Stimulated activated naive CD8-positive, alpha-beta T cell treated with anti-CD3 and anti-CD28 coated beads, Interleukin-15, amount 100 ng/mL, for 72 hours (primary cell): ENCODE measurements around the gene TRIM37.
"Not testable (repeated sequence)": the region's sequence is repeated elsewhere in the genome, so short reads cannot be mapped to it uniquely, and the experiment has no call there.

ENCODE experiments used
- ATAC-seq: fragments of 150-1000 bp; cut with Tn5 transposase; 2 replicates; pipeline ENCODE4 v1.10.0; 2021; ENCODE audit warnings: mild to moderate bottlenecking, moderate library complexity
- DNase-seq, 2 donors: peaks; one replicate each; pipeline ENCODE4 v3.0.0; 2021 to 2022
- H3K27ac Mint-ChIP-seq, 2 donors: one replicate each; pipeline ENCODE4 v1.8.0; 2022; ENCODE audit warnings: mild to moderate bottlenecking in 2 of 2, mixed read lengths in 2 of 2, moderate library complexity in 2 of 2
- H3K27me3 Mint-ChIP-seq: one replicate; pipeline ENCODE4 v1.8.0; 2022; ENCODE audit warnings: mixed read lengths
- H3K4me1 Mint-ChIP-seq: one replicate; pipeline ENCODE4 v1.8.0; 2022; ENCODE audit warnings: mild to moderate bottlenecking, mixed read lengths
- H3K4me3 Mint-ChIP-seq, 2 donors: one replicate each; pipeline ENCODE4 v1.8.0; 2022; ENCODE audit warnings: mild to moderate bottlenecking in 2 of 2, mixed read lengths in 2 of 2, moderate library complexity in 1 of 2
- H3K9me3 Mint-ChIP-seq, 2 donors: one replicate each; pipeline ENCODE4 v1.8.0; 2022; ENCODE audit warnings: mixed read lengths in 2 of 2

The TRIM37 gene

GRCh38 chr17:58965221-58965620 is 141.5 kb downstream of the TRIM37 start:
- Mint-ChIP-seq H3K27ac (no peak overlapping the region), H3K4me3 (no peak overlapping the region), H3K27me3 (no peaks in the 10 kb centered on the region), H3K9me3 (no peaks in the 10 kb centered on the region), H3K4me1 (peaks cover 12% of the 10 kb centered on the region)
- ATAC-seq (no peak), DNase-seq (no peak)

DNA sequence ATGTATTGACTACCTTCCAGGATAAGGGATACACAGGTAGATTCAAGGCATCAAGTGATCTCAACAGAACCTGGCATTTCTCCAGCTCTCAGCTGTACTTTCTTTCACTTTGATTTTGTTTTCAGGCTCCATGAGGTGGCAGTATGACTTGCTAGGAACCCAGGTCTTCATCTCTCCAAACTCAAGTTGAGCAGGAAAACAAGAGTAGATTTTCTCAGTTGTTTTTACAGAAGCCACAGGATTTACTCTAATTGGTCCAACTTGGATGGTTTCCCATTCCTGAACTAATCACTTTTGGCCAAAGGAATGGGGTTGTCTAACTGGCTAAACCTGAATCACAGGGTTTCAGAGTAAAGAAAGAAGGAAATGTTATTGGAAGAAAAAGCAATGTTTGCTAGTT is 146.6 kb downstream of the TRIM37 start:
- no peak overlapping the region for H3K4me3 Mint-ChIP-seq
- H3K27ac Mint-ChIP-seq = no peak overlapping the region
- H3K4me1 Mint-ChIP-seq = no peaks in the 10 kb centered on the region
- DNase-seq (no peak), ATAC-seq (no peak)
- no peaks in the 10 kb centered on the region for H3K27me3 Mint-ChIP-seq
- no peaks in the 10 kb centered on the region for H3K9me3 Mint-ChIP-seq

- not testable (repeated sequence) for H3K27ac Mint-ChIP-seq, DNase-seq, H3K27me3 Mint-ChIP-seq, H3K4me1 Mint-ChIP-seq, ATAC-seq, H3K9me3 Mint-ChIP-seq, H3K4me3 Mint-ChIP-seq
Measured at GRCh38 chr17:58957725-58958073, 149.0 kb downstream of the TRIM37 start.

GRCh38 chr17:58956997-58957724 is 149.5 kb downstream of the TRIM37 start:
- no peak for DNase-seq

GRCh38 chr17:58954358-58954757 is 152.3 kb downstream of the TRIM37 start:
- not testable (repeated sequence) for H3K27ac Mint-ChIP-seq, H3K27me3 Mint-ChIP-seq, DNase-seq, ATAC-seq, H3K4me3 Mint-ChIP-seq, H3K4me1 Mint-ChIP-seq
- peaks cover 18 to 19% of the 10 kb centered on the region in 2 donors for H3K9me3 Mint-ChIP-seq

More at GRCh38 chr17:58956997-58957724, 149.5 kb downstream of the TRIM37 start:
- Mint-ChIP-seq H3K27ac (no peak overlapping the region), H3K4me3 (no peak overlapping the region), H3K9me3 (peaks cover 0 to 5% of the 10 kb centered on the region in 2 donors), H3K27me3 (no peaks in the 10 kb centered on the region), H3K4me1 (peaks cover 8% of the 10 kb centered on the region)
- no peak for ATAC-seq

DNA sequence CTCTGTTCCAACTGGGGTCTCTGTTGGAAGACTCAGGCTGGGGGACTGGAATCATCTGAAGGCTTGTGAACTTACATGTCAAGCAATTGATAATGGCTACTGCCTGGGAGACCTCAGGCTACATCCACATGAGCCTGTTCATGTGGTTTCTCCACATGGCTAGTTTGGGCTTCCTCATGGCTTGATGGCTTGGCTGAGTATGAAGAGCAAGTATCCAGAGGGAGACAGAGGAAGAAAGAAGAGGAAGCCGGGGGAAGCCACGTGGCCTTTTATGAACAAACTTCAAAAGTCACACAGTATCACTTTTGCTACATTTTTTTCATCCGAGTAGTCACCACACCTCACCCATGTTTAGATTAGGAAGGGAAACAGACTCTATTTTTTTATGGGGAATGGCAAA is 158.9 kb downstream of the TRIM37 start:
- Mint-ChIP-seq H3K27me3 (peaks cover 8% of the 10 kb centered on the region), H3K27ac (no peak overlapping the region), H3K4me1 (no peaks in the 10 kb centered on the region), H3K9me3 (peaks cover 29 to 30% of the 10 kb centered on the region in 2 donors), H3K4me3 (no peak overlapping the region)
- no peak for ATAC-seq
- no peak for DNase-seq

GRCh38 chr17:58947411-58947810 is 159.3 kb downstream of the TRIM37 start:
- peaks cover 29 to 30% of the 10 kb centered on the region in 2 donors for H3K9me3 Mint-ChIP-seq
- H3K27me3 Mint-ChIP-seq = peaks cover 8% of the 10 kb centered on the region
- H3K27ac Mint-ChIP-seq = no peak overlapping the region
- H3K4me1 Mint-ChIP-seq = no peaks in the 10 kb centered on the region
- no peak overlapping the region for H3K4me3 Mint-ChIP-seq
- no peak for DNase-seq
- ATAC-seq = no peak

DNA sequence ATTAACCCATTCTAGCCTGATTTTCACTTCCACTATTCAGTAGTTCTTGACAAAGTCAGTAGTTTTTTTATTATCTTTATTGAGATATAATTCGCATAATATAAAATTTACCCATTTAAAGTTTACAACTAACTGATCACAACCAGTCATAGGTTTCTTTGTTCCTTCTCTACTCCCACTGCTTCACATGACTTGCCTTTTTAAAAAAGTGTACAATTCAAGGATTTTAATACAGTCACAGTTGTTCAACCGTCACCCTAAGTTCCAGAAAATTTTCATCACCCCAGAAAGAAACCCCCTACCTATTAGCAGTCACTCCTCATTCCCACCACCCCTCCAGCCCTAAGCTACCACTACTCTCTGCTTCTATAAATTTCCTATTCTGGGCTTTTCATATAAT is 162.5 kb downstream of the TRIM37 start:
- Mint-ChIP-seq H3K27me3 (no peaks in the 10 kb centered on the region), H3K9me3 (peaks cover 9 to 14% of the 10 kb centered on the region in 2 donors), H3K4me1 (no peaks in the 10 kb centered on the region), H3K4me3 (no peak overlapping the region), H3K27ac (no peak overlapping the region)
- no peak for DNase-seq
- no peak for ATAC-seq

- Mint-ChIP-seq H3K4me1 (no peaks in the 10 kb centered on the region), H3K4me3 (no peak overlapping the region), H3K27ac (no peak overlapping the region), H3K9me3 (no peaks in the 10 kb centered on the region), H3K27me3 (no peaks in the 10 kb centered on the region)
- ATAC-seq (no peak), DNase-seq (no peak)
Measured at GRCh38 chr17:58936295-58936694, 170.4 kb downstream of the TRIM37 start.

- ATAC-seq = no peak
- no peaks in the 10 kb centered on the region for H3K4me1 Mint-ChIP-seq
- no peak for DNase-seq
- H3K9me3 Mint-ChIP-seq = no peaks in the 10 kb centered on the region
- H3K27ac Mint-ChIP-seq = no peak overlapping the region
- H3K4me3 Mint-ChIP-seq = no peak overlapping the region
- no peaks in the 10 kb centered on the region for H3K27me3 Mint-ChIP-seq
Measured at GRCh38 chr17:58932956-58933355, 173.7 kb downstream of the TRIM37 start.
